ENCODE results near the gene PIP5K1C.
"Not testable (repeated sequence)": the region's sequence is repeated elsewhere in the genome, so short reads cannot be mapped to it uniquely, and the experiment has no call there.

PIP5K1C gene

GRCh38 chr19:3673506-3674439 is 26.5 kb downstream of the PIP5K1C start:
- DNase-seq (ENCODE audit: low read depth), result no peak

GRCh38 chr19:3672993-3673392 is 27.3 kb downstream of the PIP5K1C start:
- DNase-seq (ENCODE audit: low read depth), result no peak

- DNase-seq (ENCODE audit: low read depth), result no peak
These were observed 27.7 kb downstream of the PIP5K1C start for GRCh38 chr19:3672575-3672948.

GRCh38 chr19:3671680-3672574 is 28.3 kb downstream of the PIP5K1C start:
- no peak for DNase-seq (ENCODE audit: low read depth)

GRCh38 chr19:3670796-3671679 is 29.2 kb downstream of the PIP5K1C start:
- DNase-seq (ENCODE audit: low read depth), result peak; percentile 68

- DNase-seq (ENCODE audit: low read depth), result peak; percentile 93
These were observed 30.1 kb downstream of the PIP5K1C start for GRCh38 chr19:3669947-3670795.

GRCh38 chr19:3669082-3669946 is 31.0 kb downstream of the PIP5K1C start:
- DNase-seq (ENCODE audit: low read depth), result no peak

- no peak for DNase-seq (ENCODE audit: low read depth)
These were observed 31.8 kb downstream of the PIP5K1C start for GRCh38 chr19:3668331-3669081.

GRCh38 chr19:3667766-3668165 is 32.5 kb downstream of the PIP5K1C start:
- DNase-seq (ENCODE audit: low read depth), result no peak

- DNase-seq (ENCODE audit: low read depth), result no peak
These were observed 33.1 kb downstream of the PIP5K1C start for GRCh38 chr19:3667037-3667638.

- not testable (repeated sequence) for DNase-seq (ENCODE audit: low read depth)
These were observed 33.8 kb downstream of the PIP5K1C start for GRCh38 chr19:3666545-3666856.

GRCh38 chr19:3665681-3666544 is 34.4 kb downstream of the PIP5K1C start:
- DNase-seq (ENCODE audit: low read depth), result no peak

- DNase-seq (ENCODE audit: low read depth), result no peak
These were observed 35.2 kb downstream of the PIP5K1C start for GRCh38 chr19:3664879-3665642.

- no peak for DNase-seq (ENCODE audit: low read depth)
These were observed 36.4 kb downstream of the PIP5K1C start for GRCh38 chr19:3663838-3664237.

GRCh38 chr19:3661284-3662238 is 38.7 kb downstream of the PIP5K1C start:
- DNase-seq (ENCODE audit: low read depth), result no peak
